GM18505 (cell line): ENCODE data around the gene IL15RA.

Source experiments
- ATAC-seq: cut with Tn5 transposase; IDR thresholded peaks from one replicate; pipeline ENCODE4 v1.9.1; 2021; ENCODE audit not compliant: unreplicated experiment
- POLR2A ChIP-seq: IDR thresholded peaks from 4 replicates; pipeline ENCODE4 v1.6.1; 2011; ENCODE audit warnings: borderline replicate concordance; ENCODE audit not compliant: insufficient read depth, insufficient read length; ENCODE audit errors: extremely low read depth

IL15RA gene

GRCh38 chr10:5977471-5978229 is at the start of gene IL15RA:
TSS of gene IL15RA (minus strand) at chr10:5977543. CDS start at chr10:5977492, 51 bp downstream.
- peak; percentile 52 for TF ChIP-seq POLR2A
- ATAC-seq = peak; percentile 59

GRCh38 chr10:6025683-6026255 is 48.4 kb upstream of the IL15RA start:
- ATAC-seq = no peak
- no peak for TF ChIP-seq POLR2A

GRCh38 chr10:6024334-6024682 is 47.0 kb upstream of the IL15RA start:
- no peak for ATAC-seq

GRCh38 chr10:6023661-6024333 is 46.5 kb upstream of the IL15RA start:
- no peak for ATAC-seq
- no peak for TF ChIP-seq POLR2A

More at GRCh38 chr10:6024334-6024682, 47.0 kb upstream of the IL15RA start:
- TF ChIP-seq POLR2A = no peak

- ATAC-seq = no peak
- TF ChIP-seq POLR2A = no peak
These were observed 45.3 kb upstream of the IL15RA start for GRCh38 chr10:6022660-6023059.

- no peak for TF ChIP-seq POLR2A
- ATAC-seq = no peak
These were observed 43.5 kb upstream of the IL15RA start for GRCh38 chr10:6020826-6021225.

- no peak for TF ChIP-seq POLR2A
- ATAC-seq = no peak
These were observed 42.5 kb upstream of the IL15RA start for GRCh38 chr10:6019796-6020195.

- no peak for TF ChIP-seq POLR2A
- ATAC-seq = no peak
These were observed 41.9 kb upstream of the IL15RA start for GRCh38 chr10:6019010-6019782.

GRCh38 chr10:6018422-6018821 is 41.1 kb upstream of the IL15RA start:
- ATAC-seq = no peak
- no peak for TF ChIP-seq POLR2A

- no peak for TF ChIP-seq POLR2A
- ATAC-seq = no peak
These were observed 40.5 kb upstream of the IL15RA start for GRCh38 chr10:6017781-6018354.

GRCh38 chr10:6014241-6014761 is 37.0 kb upstream of the IL15RA start:
- no peak for ATAC-seq
- no peak for TF ChIP-seq POLR2A

- no peak for TF ChIP-seq POLR2A
- ATAC-seq = no peak
These were observed 36.3 kb upstream of the IL15RA start for GRCh38 chr10:6013413-6014192.

GRCh38 chr10:6012121-6012905 is 35.0 kb upstream of the IL15RA start:
- TF ChIP-seq POLR2A = no peak
- no peak for ATAC-seq
